Right lobe of liver (tissue), 6 donors: ENCODE results near the gene YOD1. TPM values are rescaled to one million over a fixed set of nuclear protein-coding genes. Genes with fewer than 3 reads are reported as not detected.

ENCODE experiments used
- ATAC-seq, 4 donors: fragments of 200-7000 bp; cut with Tn5 transposase; one replicate each; pipeline ENCODE4 v1.9.1; 2020; ENCODE audit warnings: mild to moderate bottlenecking in 4 of 4, moderate library complexity in 4 of 4
- DNase-seq, 3 donors: peaks; one replicate each; pipeline ENCODE4 v3.0.0-alpha.2; 2020
- H3K27ac ChIP-seq, 3 donors: fragments of 200-600 bp; one replicate each; pipeline ENCODE4 v1.8.0; 2022
- H3K27me3 ChIP-seq, 2 donors: fragments of 200-600 bp; one replicate each; pipeline ENCODE4 v1.8.0; 2022
- H3K36me3 ChIP-seq, 4 donors: fragments of 200-600 bp; sonication (generic) in 1 of 4; one replicate each; pipeline versions ENCODE4 v1.5.1 to v1.8.0; 2017 to 2022; ENCODE audit warnings: control low read depth in 1 of 4
- H3K4me1 ChIP-seq, 4 donors: fragments of 200-600 bp; sonication (generic) in 1 of 4; one replicate each; pipeline versions ENCODE4 v1.5.1 to v1.8.0; 2017 to 2022; ENCODE audit warnings: control low read depth in 1 of 4
- H3K4me3 ChIP-seq, 3 donors: fragments of 200-600 bp; one replicate each; pipeline ENCODE4 v1.8.0; 2022
- H3K9me3 ChIP-seq, 4 donors: fragments of 200-600 bp; sonication (generic) in 1 of 4; one replicate each; pipeline versions ENCODE4 v1.5.1 to v1.8.0; 2017 to 2022; ENCODE audit warnings: control low read depth in 1 of 4
- CTCF ChIP-seq, 4 donors: fragments of 200-600 bp in 3 of 4; fragments of 450-650 bp in 1 of 4; IDR thresholded peaks; one replicate each; pipeline versions ENCODE4 v1.5.1 to v1.8.0; 2016 to 2022; ENCODE audit warnings: antibody characterized with exemption in 4 of 4, mild to moderate bottlenecking in 2 of 4
- POLR2A ChIP-seq: fragments of 450-650 bp; IDR thresholded peaks from one replicate; pipeline ENCODE4 v1.6.1; 2017; ENCODE audit warnings: antibody characterized with exemption, mild to moderate bottlenecking
- WGBS: methylation state at CpG from one replicate; pipeline ENCODE4 v1.1.6; 2018; ENCODE audit warnings: low coverage, low lambda C conversion rate; ENCODE audit not compliant: insufficient coverage; ENCODE audit errors: missing lambda C conversion rate; 5-methylcytosine and 5-hydroxymethylcytosine counted together
- intact Hi-C, 2 donors: fragments of 100-400 bp; cut with DNase I; formaldehyde crosslinking; loops; one replicate each; pipeline versions ENCODE4 v1.11.2 to v1.14.1; 2022
- total RNA-seq, 6 experiments: library from RNA; depleted of rRNA in 2 of 6; stranded (reverse); fragments of >200 nt in 2 of 6; fragmentation: NEBNext Ultra II Directional in 3 of 6; extraction: Animal tissue kit (Norgen Biotek cat#: 25700) in 3 of 6; gene quantifications; one replicate each; pipeline versions ENCODE4 v1.1.0 to v1.2.4, GENCODE V29; 2016 to 2023
- donor health status: DM: no; HTN: yes; CAD: no.
- donor health status: DM: no; HTN: no; CAD: no.
- donor health status: DM: no; HTN: no; CAD: no.
- donor health status: DM: no; HTN: yes; CAD: no.
- donor health status: DM: no; HTN: yes; CAD: no.

The YOD1 gene
- total RNA-seq, 6 experiments from 2014 or later, result 3.0 to 4.8 (median 3.5) TPM

- no peak overlapping the region for H3K27ac ChIP-seq
- no peak for DNase-seq
- 85% methylated on average over 7 of the region's 9 CpGs for WGBS
- intact Hi-C loops, result no loop called here
- peaks cover 0 to 2% (median under 1%) of the 10 kb centered on the region in 4 donors for H3K4me1 ChIP-seq
- no peak for ATAC-seq
- no peaks in the 10 kb centered on the region for H3K27me3 ChIP-seq
- H3K4me3 ChIP-seq, result no peak overlapping the region
- H3K36me3 ChIP-seq, result no peaks in the 10 kb centered on the region
- TF ChIP-seq POLR2A (no peak), CTCF (IDR thresholded peaks at IDR 0.05) (no peak)
- H3K9me3 ChIP-seq, result no peaks in the 10 kb centered on the region
These were observed 30.8 kb downstream of the YOD1 start for GRCh38 chr1:207020065-207020708.

- no peak overlapping the region for H3K27ac ChIP-seq
- H3K4me1 ChIP-seq, result no peaks in the 10 kb centered on the region
- ATAC-seq (no peak), DNase-seq (no peak)
- no peaks in the 10 kb centered on the region for H3K27me3 ChIP-seq
- no peaks in the 10 kb centered on the region for H3K36me3 ChIP-seq
- no peak overlapping the region for H3K4me3 ChIP-seq
- TF ChIP-seq CTCF (IDR thresholded peaks at IDR 0.05), result no peak
- TF ChIP-seq POLR2A, result no peak
- H3K9me3 ChIP-seq, result no peaks in the 10 kb centered on the region
- 42% methylated on average over 2 of the region's 2 CpGs for WGBS
- intact Hi-C loops, result no loop called here
These were observed 31.3 kb downstream of the YOD1 start for GRCh38 chr1:207019661-207020060.

GRCh38 chr1:207019161-207019560, 31.8 kb downstream of the YOD1 start:
- 67% methylated on average over 1 of the region's 2 CpGs for WGBS
- no peaks in the 10 kb centered on the region for H3K9me3 ChIP-seq
- H3K27ac ChIP-seq, result no peak overlapping the region

GRCh38 chr1:207018707-207019106, 32.3 kb downstream of the YOD1 start:
- ATAC-seq, result no peak
- intact Hi-C loops, result no loop called here
- H3K27ac ChIP-seq, result no peak overlapping the region
- DNase-seq, result no peak
- no peaks in the 10 kb centered on the region for H3K36me3 ChIP-seq
- no peaks in the 10 kb centered on the region for H3K4me1 ChIP-seq
- no peak overlapping the region for H3K4me3 ChIP-seq
- no peak for TF ChIP-seq POLR2A
- no peak for TF ChIP-seq CTCF (IDR thresholded peaks at IDR 0.05)
- WGBS, result 67% methylated on average over 4 of the region's 4 CpGs
- no peaks in the 10 kb centered on the region for H3K27me3 ChIP-seq
- no peaks in the 10 kb centered on the region for H3K9me3 ChIP-seq

More at GRCh38 chr1:207019161-207019560, 31.8 kb downstream of the YOD1 start:
- ATAC-seq (no peak), DNase-seq (no peak)
- no peak overlapping the region for H3K4me3 ChIP-seq
- TF ChIP-seq POLR2A, result no peak
- TF ChIP-seq CTCF (IDR thresholded peaks at IDR 0.05), result no peak
- H3K27me3 ChIP-seq, result no peaks in the 10 kb centered on the region
- H3K36me3 ChIP-seq, result no peaks in the 10 kb centered on the region
- intact Hi-C loops, result no loop called here
- no peaks in the 10 kb centered on the region for H3K4me1 ChIP-seq
